Inflammatory macrophage (primary cell): ENCODE data around the gene SDHAF2.
"Not testable (repeated sequence)": the region's sequence is repeated elsewhere in the genome, so short reads cannot be mapped to it uniquely, and the experiment has no call there.

ENCODE experiments used
- DNase-seq, 2 donors: peaks; one replicate each; pipeline ENCODE4 v3.0.0-alpha.2; 2020 to 2022
- total RNA-seq, 18 experiments: gene quantifications; one replicate each; lab custom pipeline; 2026; ENCODE audit warnings: mixed read lengths in 6 of 18, inconsistent platforms in 2 of 18; lab: John Stamatoyannopoulos, UW

SDHAF2 gene
- total RNA-seq, result 4.0 to 10.2 (median 6.4) reads per million in 18 experiments

DNA sequence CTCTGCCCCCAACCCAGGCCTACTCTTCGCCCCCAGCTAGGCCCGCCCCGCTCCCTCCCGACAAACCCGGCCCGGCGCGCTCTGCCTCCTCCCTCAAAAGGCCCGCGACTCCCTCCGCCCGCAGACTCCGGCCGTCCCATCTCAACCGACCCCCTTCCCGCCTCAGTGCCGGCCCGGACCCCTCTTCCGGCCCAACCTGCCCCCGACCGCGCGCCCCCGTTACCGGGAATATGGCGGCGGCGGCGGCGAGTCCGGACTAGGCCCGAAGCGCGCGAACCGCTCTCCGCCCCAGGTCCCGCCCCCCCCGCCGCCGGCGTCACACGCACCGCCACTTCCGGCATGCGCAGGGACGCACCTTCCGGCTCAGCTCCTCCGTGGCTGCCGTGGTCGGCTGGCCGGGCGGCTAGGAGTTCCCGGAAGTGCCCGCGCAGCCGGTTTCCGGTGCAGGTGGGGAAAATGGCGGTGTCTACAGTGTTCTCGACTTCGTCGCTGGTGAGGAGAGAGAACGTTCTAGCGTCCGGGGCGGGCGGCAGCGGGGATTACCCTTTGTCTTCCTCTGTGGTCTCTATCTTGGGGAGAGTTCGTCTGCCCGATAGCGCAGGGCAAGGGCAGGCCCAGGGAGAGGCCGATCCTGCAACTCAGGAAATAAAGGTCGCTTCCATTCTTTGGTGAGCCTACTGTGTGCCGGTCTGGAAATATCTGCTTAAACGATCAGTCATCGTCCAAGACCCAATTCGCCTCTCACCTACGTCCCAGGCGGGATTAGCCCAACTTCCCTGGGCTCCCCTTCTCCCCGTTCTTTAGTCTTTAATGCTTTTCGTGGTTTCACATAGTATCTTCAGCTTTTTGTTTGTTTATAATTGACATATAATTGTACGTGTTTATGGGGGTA lies at the start of gene SDHAF2, which contains the start of gene CPSF7:
Gene SDHAF2, plus strand, starts transcription at position 434 of the 892 bp plus-strand sequence. Its CDS starts 23 bp downstream, at position 457.
Gene CPSF7, minus strand, starts transcription at position 285 of the 892 bp plus-strand sequence. CDS start 740 bp downstream, outside the sequence.
- DNase-seq, result peak; percentile 96 to 98

DNA sequence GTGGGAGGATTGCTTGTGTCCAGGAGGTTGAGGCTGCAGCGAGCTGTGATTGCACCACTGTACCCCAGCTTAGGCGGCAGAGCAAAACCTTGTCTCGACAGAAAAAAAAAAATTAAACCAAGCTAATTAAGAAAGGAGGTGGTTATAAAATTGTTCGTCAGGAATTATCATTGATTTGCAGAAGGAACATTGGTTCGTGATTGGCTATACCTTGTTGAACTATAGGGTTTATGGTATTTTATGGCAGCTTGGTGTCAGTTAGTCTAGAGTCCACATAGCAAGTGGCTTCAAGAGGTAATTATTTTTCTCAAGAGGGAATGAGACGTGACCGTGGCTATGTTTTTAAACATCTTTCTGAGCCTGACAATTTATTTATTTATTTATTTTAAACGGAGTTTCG lies 49.0 kb upstream of the SDHAF2 start:
- no peak for DNase-seq

DNA sequence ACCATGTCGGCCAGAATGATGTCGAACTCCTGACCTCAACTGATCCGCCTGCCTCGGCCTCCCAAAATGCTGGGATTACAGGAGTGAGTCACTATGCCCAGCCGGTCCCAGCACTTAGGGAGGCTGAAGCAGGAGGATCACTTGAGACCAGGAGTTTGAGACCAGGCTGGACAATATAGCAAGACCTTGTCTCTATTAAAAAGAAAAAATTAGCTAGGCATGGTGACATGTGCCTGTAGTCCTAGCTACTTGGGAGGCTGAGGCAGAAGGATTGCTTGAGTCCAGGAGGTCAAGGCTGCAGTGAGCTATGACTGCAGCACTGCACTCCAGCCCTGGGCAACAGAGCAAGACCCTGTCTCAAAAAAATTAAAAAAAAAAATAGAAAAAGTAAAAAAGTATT lies 46.1 kb upstream of the SDHAF2 start:
- not testable (repeated sequence) for DNase-seq

DNA sequence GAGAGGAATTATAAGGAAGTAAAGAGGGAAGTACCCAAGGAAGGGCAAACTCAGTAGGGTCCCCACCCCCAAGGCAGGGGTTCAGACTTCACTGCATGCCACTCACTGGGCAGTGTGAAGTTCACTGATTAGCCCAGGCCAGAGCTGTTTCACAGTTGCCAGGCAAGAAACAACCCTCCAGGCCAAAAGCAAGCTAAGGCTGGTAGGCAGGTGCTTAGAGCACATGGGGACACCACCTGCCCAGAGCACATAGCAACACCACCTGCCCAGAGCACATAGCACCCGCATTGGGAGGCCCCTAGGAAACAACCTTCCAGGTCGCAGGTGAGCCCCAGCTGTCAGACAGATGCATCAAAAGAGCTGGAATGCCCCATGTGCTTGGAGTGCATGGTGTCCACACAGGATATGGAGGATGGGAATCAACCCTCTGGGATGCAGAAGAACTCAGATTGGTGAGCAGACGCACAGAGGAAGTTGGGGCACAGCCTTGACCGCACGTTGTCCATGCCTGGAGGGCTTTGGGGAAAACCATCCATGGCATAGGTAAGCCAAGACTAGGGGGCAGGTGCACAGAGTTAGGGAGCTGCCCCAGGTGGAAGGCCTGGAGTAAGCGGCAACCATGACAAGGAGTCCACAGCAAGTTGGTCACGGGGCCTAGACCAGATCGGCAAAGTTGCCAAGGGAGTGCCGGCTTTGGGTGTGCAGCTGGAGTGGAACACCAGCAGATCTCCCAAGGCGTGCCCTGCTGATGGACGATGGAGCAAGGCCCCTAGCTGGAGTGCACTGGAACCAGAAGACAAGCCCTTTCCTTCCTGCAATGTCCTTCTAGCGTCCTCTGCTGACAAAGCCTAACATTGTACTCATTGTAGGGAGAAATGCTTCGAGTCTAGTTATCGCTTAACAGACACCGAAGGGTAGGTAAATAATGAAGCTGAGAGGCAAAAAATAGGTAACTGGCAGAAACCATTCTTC lies 45.4 kb upstream of the SDHAF2 start:
- peak; percentile 25 to 48 for DNase-seq

DNA sequence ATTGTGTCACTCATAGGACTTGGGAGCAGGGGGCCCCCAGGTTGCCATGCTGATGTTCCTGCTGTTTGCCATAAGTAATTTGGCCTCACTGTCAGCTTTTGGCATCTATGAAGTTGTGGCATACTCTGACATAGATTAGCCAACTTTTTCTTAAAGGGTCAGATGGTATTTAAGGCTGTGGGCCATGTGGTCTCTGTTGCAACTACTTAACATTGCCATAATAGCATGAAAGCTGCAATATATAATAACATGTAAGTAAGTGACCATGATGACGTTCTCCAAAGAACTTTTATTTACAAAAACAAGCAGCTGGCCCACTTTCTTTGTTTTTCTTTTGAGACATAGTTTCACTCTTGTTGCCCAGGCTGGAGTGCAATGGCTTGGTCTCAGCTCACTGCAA lies 39.8 kb upstream of the SDHAF2 start:
- peak; percentile 25 to 28 for DNase-seq

DNA sequence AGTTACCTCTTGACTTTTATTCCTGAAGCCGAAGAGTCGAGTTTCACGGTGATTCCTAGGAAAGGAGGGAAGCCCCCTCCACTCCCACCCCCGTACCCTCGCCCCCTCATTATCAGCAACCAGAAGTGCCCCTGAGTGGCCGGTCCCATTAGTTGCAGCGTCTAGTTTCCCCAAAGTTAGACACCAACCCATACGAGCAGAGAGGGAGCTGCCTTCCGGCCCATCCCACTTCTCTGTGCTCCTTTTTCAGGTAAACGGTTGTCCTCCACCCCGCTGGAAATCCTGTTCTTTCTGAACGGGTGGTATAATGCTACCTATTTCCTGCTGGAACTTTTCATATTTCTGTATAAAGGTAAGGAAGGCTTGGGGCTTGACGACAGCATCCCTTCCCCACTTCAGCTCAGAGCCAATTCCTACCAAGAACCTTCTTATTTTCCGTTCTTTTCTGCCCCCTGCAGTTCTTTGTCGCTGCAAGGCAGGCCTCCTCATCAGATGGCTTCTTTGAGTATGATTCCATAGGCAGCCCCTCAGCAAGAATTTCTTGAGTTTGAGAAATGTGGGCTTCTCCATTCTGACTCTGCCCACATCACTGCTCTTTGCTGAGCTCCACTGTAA lies 36.8 kb upstream of the SDHAF2 start:
- peak in 1 of 2 donors; percentile 13 for DNase-seq

DNA sequence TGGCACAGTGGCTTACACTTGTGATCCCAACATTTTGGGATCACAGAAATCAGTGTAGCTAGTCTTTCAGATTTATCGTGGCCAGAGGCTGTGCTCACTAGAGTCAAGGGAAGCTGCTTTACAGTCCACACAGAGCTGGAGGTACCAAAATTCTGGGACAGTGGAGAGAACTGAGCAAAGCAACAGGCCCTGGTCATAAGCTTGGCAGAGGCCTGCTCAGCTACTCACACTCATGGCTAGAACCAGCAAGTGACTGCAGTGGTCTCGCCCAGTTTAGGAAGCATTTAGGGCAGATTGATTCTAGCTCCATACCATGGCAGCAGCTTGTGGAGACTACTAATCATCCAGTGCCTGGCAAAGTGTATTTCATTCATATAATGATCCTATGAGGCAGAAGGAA lies 28.8 kb upstream of the SDHAF2 start:
- no peak for DNase-seq

DNA sequence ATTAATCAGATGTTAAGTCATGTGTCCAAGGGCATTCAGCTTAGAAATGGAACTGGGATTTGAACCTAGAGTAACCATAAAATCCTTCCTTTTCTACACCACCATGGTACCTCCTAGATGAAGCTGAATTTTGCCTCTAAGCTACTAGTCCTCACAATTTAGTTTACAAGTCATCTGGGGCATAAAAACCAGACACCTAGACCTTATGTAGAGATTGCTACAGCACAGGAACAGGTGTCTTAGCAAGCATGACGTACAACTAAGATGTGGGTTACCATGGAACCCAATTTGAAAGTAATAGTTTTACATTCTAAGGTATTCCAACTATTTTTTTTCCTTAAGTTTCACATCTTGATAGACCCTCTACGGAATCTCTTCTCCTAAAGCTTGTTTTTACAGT lies 28.4 kb upstream of the SDHAF2 start:
- DNase-seq, result no peak

DNA sequence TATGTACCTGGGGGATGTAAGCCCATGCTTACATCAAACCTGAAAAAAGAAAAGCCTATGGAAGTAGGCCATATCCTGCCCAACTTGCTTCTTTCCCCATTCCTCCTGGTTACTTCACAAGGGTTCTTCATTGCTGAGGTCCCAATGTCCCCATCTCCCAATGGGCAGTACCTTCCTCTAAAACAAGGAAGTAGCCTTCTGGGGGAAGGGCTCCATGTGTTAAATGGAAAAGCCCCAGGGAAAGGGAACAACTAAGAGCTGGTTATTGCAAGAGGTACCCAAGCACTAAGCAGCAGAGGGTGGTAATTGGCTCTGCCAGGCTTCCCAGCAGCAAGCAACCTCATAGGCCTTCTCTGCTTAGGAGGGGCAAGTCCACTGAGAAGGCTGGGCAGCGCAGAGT lies 26.3 kb upstream of the SDHAF2 start:
- peak; percentile 69 to 79 for DNase-seq

DNA sequence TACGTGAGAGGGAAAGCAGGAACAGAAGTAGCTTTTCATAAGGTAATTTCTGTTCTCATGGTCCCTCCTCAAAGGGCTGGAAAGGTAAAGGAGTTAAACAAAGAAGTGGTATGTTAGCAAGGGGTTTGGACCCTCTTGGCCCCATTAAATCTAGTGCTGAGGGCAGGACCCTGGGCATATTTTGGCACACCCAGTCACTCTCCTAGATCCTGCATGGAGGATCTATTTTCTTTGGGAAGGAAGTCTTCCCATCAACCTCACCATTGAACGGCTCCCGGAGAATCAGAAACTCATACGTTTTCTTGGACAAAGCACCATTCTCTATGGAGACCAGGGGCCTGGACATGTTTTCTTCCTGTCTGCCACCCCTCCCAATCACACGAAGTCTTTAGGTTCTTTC lies 25.8 kb upstream of the SDHAF2 start:
- no peak for DNase-seq

DNA sequence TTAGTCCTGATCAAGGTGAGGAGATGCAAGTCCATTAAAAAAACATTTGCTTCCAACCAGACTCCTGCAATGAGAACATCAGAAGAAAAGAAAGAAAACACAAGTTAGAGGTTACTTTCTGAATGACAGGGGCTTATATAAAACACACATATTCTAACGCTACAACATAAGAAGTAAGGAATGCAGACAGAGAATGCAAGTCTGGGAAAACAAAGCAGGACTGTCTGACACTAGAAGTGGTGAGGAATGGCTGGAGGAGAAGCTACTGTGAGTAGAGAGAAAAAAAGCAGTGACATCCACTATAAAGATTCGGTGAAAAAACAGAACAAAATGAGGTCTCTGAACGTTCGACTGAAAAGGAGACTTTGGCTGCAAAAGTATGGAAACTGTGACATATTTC lies 25.3 kb upstream of the SDHAF2 start:
- no peak for DNase-seq

DNA sequence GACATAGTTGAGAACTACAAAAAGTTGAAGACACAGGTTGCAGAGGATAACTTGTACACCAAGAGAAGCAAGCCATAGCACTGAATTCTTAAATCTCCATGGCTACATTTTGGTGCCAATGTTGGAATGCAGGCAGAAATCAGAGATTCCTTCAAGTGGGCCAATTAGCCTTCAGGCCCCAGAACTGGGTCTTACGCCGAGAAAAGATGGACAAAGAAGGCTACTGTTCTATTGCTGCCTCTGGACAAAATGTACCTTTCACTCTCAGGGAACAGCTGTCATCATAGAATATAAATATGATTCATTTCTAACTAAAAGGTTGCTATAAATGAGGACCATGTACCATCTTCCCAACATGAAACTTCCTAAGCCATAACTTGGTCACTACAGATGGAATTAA lies 23.9 kb upstream of the SDHAF2 start:
- DNase-seq, result no peak

DNA sequence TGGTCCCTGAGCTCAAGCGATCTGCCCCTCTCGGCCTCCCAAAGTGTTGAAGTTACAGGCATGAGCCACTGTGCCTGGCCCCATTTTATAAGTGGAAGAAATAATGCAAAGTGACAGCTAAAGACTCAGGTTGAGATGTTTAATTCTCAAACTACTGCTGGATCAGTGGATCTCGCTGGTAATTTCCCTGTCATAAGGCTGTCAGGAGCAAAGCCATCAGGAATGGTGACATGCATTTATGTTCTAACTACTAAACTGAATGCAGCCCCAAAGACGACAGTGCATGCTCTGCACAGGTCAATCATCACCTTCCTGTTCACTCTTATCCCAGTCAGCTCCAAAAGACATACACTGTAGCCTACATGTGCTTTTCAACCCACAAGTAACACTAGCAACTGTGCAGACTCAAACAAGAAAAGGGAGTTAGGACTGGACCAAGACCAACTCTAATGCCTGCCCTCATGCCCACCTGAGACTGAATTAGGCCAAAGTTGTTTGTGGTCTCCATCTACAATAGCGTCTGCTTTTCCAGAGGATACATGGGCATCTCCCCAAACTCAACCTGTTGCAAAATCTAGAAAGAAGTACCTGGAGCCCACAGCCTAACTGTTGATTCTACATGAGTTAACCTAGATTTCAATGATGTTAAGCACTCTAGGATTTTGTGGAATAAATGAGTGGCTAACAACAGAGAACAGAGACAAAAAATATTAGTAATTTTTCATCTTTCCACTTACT lies 22.8 kb upstream of the SDHAF2 start:
- DNase-seq, result no peak

DNA sequence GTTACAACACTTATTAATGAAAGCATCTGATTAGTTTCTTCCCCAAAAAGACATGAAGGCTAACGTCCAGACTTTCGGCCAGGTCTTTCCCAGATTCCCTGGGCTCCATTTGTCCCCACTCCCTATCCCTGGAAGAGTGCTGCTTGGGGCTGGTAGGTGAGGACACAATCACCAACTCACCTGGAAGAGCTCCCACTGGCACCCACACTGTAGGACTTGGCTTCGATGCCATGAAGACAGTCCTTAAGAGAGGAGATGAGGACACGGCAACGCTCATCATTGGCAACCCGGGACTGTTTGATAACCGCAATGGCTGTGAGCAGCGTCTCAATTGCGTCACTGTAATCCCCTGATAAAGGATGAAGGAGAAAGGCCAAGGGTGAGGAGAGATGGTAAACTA lies 18.3 kb upstream of the SDHAF2 start:
- no peak for DNase-seq

DNA sequence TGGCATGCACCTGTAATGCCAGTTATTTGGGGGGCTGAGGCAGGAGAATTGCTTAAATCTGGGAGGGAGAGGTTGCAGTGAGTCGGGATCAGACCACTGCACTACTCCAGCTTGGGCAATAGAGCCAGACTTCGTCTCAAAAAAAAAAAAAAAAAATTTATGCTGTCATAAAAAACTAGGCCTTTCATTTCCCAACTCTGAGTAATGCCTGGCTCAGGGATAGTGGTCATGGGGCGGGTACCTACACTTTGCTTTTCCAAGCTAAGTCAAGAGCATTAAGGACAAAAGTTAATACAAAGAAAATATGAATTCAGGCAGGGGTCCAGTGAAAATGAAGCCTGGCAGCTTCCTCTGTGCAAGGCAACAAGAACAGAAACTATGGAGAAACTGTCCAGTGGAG lies 16.4 kb upstream of the SDHAF2 start:
- no peak for DNase-seq

DNA sequence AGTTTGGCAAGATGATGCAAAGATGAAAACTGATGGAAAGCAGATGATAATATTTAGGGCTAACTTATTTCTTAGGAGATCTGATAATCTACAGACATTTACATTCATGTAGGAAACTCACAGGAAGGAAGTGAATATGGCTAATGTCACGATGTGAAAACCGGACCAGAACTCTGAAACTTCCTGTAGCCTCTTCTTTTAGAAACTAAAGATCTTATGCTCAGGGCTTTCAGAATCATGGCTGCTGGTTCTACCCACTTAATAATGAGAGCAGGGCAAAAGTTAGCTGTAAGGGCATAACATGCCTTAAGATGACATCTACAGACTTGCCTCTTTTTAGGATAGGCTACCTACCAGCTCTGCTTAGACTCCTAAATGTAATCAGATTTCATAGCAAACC lies 15.4 kb upstream of the SDHAF2 start:
- DNase-seq, result no peak

DNA sequence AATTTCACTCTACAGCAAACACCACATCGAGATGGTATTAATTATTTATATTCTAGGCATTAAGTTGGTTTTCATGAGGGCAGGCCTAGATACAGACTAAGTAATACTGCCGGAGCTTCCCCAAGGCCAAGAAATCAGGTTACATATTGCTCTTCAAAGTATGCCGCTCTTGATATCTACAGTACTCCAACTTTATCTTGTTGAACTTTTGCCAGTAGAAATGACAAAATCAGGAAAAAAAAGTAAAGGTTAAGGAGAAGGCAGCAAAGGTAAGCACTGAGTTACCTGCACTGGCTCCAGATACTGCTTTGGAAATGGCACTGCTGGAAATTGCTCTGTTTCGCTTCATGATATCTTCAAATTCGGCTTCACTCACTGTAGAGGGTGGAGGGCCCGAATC lies 14.5 kb upstream of the SDHAF2 start:
- DNase-seq, result no peak

DNA sequence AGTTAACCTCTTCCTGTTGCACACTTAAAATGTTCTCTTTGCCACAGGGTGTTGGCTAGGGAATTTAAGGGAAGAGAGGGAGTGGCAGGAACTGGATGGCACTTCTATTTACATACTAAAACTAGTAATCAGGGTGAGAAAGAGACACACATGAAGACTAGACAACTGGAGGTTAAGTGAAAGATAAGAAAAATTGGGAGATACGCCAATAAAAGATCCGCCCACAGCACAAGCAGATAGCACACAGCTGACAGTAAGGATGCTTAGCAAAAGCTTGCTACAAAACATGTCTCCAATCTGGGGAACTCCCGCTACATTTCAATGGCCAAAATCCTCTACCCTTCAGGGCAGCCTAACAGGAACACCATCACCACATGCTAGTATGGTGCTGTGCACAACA lies 13.0 kb upstream of the SDHAF2 start:
- DNase-seq, result no peak

DNA sequence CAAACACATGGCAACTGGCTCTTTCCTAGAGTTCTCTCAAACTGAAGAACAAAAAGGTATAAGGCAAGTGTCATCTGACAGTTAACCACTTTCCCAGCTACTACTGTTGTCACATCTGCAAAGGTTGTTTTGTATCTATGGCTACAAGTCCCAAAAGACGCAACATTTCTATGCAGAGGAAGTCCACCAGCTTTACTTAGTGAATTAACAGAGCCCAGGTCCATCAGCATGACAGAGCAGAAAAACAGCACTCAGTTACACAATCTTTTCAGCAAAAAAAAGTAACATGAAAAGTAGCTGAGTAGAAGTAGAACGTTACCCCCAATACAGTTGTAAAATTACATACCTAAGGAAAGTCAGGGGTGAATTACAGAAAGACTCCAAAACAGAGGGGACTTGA lies 12.3 kb upstream of the SDHAF2 start:
- DNase-seq, result peak; percentile 86 to 88

DNA sequence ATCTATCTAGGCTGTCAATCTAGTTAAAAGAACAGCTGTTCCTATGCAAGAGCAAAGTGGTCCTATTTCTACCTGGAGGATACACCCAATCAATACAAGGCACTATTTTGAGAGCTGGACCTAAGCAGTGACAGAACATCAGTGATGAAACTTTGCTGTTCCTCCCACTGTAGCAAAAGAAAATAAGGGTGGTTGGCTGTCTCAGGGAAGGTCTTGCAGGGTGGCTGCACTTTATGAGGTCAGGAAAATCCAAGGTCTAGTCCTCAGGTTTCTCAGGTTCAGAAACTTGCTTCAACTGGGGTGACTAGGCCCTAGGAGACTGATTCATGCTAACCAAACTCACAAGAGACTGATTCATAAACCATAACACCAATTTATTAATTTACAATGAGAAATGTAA lies 11.8 kb upstream of the SDHAF2 start:
- DNase-seq, result peak; percentile 24 to 51

DNA sequence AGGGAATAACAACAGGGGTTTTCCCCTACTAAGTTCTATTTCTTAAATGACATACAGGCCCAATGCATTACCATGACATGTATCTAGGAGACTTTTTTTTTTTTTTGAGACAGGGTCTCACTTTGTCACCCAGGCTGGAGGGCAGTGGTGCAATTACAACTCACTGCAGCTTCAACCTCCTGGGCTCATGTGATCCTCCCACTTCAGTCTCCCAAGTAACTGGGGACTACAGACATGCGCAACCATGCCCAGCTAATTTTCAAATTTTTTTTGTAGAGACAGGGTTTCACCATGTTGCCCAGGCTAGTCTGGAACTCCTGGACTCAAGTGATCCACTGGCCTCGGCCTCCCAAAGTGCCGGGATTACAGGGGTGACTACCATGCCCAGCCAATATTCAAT lies 7.7 kb upstream of the SDHAF2 start:
- DNase-seq, result peak in 1 of 2 donors; percentile 53
